Measurements from ENCODE around the gene SLX4IP.
"Not testable (repeated sequence)": the region's sequence is repeated elsewhere in the genome, so short reads cannot be mapped to it uniquely, and the experiment has no call there.

Gene SLX4IP

GRCh38 chr20:10610251-10610650 lies 175.1 kb downstream of the SLX4IP start:
- DNase-seq, result no peak

DNA sequence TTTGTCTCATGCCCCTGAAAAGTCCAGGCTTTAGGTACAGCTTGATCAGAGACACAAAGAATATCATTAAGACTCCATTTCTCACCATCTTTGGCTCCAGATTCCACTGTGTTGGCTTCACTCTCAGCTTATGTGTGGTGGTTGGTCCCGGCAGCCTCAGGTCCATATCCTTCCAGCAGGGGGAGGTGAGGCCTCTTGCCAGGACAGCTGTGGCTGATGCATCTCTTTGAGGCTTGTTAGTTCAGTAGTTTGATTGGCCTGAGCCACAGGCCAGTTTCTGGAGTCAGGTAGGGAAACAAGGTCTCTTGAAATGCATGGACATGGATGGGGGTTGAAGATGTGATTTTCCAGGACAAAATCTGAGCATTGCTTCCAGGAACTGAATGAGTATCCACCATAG lies 176.3 kb downstream of the SLX4IP start:
- DNase-seq, result peak; percentile 34

DNA sequence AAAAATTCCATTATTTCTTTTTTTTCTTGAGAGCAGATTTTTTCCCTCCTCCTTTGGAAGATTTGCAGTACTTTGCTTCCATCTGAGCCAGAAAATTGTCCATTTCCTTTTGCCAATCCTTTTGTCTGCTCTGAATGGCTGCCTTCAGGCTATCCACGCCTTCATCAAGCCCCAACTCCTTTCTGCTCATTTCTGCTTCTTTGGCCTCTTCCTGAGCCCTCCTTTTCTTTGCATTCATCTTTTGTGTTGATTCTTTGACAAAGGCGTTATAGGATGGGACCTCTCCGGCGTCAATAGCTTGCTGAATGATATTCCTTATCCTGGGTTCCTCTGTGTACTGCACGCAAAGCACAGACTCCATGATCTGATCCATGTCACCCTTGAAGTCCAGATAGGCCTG lies 178.3 kb downstream of the SLX4IP start:
- DNase-seq, result not testable (repeated sequence)

GRCh38 chr20:10613911-10614310 lies 178.8 kb downstream of the SLX4IP start:
- no peak for DNase-seq

DNA sequence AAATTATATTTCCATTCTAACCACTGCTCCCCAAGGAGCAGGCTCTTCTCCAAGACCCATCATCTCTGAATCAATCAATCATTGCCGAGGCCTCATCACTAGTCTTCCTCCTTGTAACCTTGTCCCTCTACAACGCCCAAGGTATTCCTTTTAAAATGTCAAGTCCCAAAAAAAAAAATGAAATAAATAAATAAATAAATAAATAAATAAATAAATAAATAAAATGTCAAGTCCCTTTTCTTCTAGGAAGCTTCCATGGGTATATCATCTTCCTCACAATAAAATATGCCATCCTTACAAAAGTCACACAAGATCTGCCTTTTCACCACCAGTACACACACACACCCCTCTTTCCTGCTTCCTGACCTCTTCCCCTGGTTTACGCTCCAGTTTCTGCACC lies 181.1 kb downstream of the SLX4IP start:
- no peak for DNase-seq

GRCh38 chr20:10617549-10618133 lies 182.5 kb downstream of the SLX4IP start:
- not testable (repeated sequence) for DNase-seq

GRCh38 chr20:10618611-10619245 lies 183.6 kb downstream of the SLX4IP start:
- no peak for DNase-seq

- no peak for DNase-seq
Measured at GRCh38 chr20:10619427-10619826, 184.3 kb downstream of the SLX4IP start.

- DNase-seq, result no peak
Measured at GRCh38 chr20:10621149-10621548, 186.0 kb downstream of the SLX4IP start.

- DNase-seq, result no peak
Measured at GRCh38 chr20:10622657-10623418, 187.7 kb downstream of the SLX4IP start.

- DNase-seq, result no peak
Measured at GRCh38 chr20:10625641-10626040, 190.5 kb downstream of the SLX4IP start.

DNA sequence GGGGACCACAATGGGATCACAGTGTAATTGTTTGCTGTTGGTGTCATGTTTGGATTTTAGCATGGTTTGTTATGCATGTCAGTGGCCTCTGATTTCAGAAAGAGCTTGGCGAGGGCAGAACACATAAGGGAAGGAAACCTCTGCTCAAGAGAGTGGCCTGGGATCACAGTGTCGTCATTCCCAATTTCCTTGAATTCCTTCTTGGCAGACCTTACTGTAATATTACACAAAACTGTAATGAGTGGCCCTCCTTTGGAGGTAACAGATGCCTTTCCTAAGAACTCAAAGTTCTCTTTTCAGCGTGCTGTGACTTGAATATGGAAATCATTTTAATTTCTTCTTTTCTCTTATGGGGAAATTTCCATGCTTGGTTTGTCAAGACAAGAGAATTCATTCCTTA lies 191.8 kb downstream of the SLX4IP start:
- DNase-seq, result no peak

DNA sequence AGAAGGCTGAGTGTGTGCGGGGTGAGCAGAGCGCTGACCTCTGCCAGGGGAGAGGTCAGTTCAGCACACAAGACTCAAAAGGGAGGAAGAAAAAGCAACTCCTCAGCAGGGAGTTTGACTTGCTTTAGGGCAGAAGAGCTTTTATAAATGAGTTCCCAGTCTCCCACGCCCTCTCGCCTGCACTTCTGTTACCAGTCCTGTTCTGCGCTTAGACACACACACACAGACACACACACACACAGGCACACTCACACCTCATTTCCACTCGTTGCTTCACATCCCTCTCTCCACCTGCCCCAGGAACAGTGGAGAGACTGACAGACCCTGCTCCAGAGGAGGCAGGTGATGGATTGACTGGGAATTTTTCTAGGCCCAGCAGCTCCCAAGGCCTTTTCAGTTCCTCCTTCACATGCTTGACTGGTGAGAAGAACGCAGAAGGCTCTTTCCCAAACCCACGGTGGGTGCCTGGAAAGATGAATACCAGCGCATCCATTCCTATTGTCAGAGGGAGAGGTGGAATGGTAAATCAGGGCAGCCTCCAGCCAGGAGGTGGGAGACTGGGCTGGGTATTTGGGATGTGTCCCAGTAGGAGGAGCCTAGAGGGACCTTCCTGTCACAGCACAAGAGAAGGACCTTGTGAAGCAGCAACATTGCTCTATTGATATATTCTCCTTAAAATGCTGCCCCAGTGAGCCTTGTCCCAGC lies 195.0 kb downstream of the SLX4IP start:
- no peak for DNase-seq

- no peak for DNase-seq
Measured at GRCh38 chr20:10631126-10631525, 196.0 kb downstream of the SLX4IP start.

DNA sequence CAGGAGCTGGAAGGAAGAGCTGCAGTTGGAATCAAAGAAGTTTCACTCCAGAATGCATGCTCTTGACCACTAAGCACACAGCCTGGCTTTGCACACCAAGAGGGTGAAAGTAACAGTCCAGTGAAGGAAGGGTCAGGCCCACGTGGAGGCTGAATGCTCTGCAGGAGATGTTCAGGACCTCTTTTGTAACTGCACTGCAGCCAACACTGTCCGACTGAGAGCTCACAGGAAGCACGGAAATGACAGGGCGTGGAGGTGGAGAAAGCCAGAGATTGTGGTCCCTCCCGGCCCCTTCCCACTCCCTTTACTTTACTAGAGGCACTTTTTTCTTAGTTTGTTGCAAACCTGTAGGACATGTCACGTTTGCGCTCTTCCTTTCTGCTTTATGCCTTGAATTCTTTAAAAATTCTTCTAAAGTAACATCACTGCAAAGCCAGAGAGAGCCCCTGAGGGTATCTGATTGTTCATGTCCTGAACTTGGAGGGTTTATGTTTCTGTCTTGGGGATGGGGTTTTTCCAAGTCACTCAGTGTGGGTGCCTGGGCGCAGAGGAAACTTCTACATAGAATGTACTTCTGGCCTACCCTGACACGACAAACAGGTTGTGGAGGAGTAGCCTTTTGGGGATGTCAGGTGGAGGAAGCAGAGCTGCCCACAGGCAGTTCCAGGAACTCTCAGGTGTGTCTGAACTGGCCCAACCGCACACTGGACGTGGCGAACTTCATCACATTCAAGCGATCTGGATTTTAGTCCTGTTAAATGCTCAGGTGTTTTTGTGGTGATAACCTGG lies 197.8 kb downstream of the SLX4IP start:
- no peak for DNase-seq

GRCh38 chr20:10633718-10634117 lies 198.6 kb downstream of the SLX4IP start:
- no peak for DNase-seq

DNA sequence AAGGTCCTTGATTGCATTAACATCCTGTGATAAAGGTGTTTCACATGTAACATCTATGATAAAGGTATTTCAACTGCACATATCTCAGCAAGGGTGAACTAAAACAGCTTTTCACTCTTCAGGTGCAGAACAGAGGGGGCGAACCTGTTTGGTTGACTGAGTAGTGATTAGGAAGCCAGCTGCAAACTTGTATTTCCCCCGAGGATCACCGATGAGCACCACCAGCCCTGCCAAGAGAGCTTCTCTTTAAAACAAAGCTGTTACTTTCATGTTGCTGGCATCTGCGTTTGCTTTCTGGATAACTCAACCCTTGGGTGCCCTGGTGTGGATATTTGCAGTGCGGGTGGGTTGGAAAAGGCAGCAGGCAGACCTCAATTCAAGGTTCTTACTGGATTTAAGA lies 199.1 kb downstream of the SLX4IP start:
- no peak for DNase-seq

GRCh38 chr20:10634683-10635411 lies 199.7 kb downstream of the SLX4IP start:
- DNase-seq, result no peak

DNA sequence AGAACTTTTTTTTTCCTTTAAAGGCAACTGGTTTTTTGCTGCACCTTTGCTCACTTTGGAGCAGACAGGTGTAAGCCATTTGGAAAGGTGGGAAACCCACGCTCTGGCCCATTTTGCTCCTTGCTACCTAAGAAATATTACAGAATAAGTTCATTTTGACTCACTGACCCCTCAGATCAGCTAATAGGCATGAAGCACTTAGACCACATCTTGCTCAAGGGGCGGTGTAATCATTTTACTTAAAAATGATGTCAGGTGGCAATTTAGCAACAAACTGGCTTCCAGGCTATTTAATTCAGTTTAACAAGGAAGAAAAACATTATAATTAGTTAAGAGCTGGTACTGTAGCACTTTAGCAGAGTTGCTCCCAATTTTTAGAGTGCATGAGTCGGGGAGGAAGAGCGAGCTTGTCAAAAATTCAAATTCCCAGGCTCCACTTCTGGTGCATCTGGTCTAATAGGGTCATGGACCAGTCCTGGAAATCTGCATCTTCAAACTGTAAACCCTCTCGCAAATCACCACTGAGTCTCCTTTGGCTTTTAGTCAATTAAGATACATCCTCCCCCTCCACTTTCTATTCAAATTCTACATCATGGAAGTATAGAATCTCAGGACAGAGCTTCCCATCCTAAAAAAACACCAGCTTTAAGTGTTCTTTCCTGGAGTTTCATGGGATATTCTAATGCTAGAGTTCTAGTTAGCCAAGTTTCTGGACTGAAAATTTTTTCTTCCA lies 200.5 kb downstream of the SLX4IP start:
- DNase-seq, result no peak

- DNase-seq, result no peak
Measured at GRCh38 chr20:10636326-10636818, 201.3 kb downstream of the SLX4IP start.

- DNase-seq, result no peak
Measured at GRCh38 chr20:10637031-10637559, 202.0 kb downstream of the SLX4IP start.
